RWPE1 (cell line): ENCODE results near the gene NKIRAS2.

Experiments
- CTCF ChIA-PET: fragments of 350-600 bp; sonication (Branson Sonifier 250); formaldehyde crosslinking; extraction: SDS; loops from one replicate; lab custom pipeline; 2021; lab: Yijun Ruan, JAX
- POLR2A ChIA-PET: fragments of 400-600 bp; formaldehyde crosslinking; extraction: SDS; loops from one replicate; lab custom pipeline; 2020; ENCODE audit warnings: antibody characterized with exemption; ENCODE audit not compliant: low non-redundant PET; lab: Yijun Ruan, JAX
- DNase-seq: peaks from one replicate; pipeline ENCODE4 v3.0.0; 2012; ENCODE audit warnings: low spot score
- H3K27ac ChIP-seq: fragments of 450-650 bp; 2 replicates; pipeline ENCODE4 v1.5.1; 2017
- CTCF ChIP-seq: fragments of 450-650 bp; conservative IDR thresholded peaks from 2 replicates; pipeline ENCODE4 v1.5.1; 2017; ENCODE audit warnings: low read depth, mild to moderate bottlenecking

Gene NKIRAS2

GRCh38 chr17:42060231-42060630, 40.3 kb downstream of the NKIRAS2 start:
- no peak for TF ChIP-seq CTCF
- ChIA-PET CTCF (interaction anchor here (0.6 to 2.2 kb wide), 2 partner anchors 8 to 447 kb away, joined by 5 to 6 read pairs; no protein-coding TSS in a partner anchor), POLR2A (no interaction called here)
- DNase-seq, result no peak
- H3K27ac ChIP-seq, result no peak overlapping the region

DNA sequence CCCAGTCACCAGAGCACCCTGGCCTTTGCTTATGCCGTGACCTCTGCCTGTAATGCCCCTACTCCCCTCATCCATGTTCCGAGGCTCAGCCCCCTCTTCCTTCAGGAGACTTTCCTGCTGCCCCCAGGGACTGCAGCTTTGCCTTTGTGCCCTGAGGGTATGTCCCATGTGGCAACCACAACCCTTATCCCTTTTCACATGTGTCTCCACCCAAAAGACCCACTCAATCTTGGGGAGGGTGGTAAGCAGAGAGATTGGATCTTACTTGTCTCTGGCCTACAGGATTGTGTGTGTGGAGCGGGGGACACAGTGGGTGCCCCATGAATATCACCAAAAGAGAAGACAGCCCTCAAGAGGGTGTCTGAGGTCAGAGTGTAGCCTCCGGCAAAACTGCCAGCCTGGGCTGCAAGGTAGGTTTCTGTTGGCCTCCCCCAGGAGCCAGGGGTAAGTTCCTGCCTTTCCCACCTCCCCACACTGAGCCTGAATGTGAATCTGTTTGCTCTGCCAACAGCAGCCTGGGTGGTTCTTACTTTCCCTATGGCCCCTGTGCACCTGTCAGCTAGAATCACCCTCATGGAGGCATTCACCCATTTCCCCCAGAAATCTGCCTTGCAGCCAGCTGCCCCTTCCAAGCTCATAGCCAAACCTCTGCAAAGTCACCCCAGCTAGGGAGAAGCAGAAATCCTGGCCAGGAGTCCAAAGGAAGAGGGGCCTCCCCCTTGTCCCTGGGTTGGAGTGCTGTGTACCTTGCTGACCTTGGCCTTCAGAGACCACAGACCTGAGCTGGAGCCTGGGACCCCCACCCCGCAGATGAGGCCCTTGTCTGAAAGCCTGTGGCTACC, 42.0 kb downstream of the NKIRAS2 start:
- CTCF ChIA-PET, result no interaction called here
- POLR2A ChIA-PET, result no interaction called here
- H3K27ac ChIP-seq, result no peak overlapping the region
- no peak for DNase-seq
- no peak for TF ChIP-seq CTCF

GRCh38 chr17:42062681-42063080, 42.8 kb downstream of the NKIRAS2 start:
- ChIA-PET POLR2A (no interaction called here), CTCF (interaction anchor here (0.6 kb wide), 1 partner anchor 99 kb away, joined by 3 read pairs; no protein-coding TSS in a partner anchor)
- no peak for TF ChIP-seq CTCF
- no peak overlapping the region for H3K27ac ChIP-seq
- no peak for DNase-seq

- ChIA-PET CTCF (interaction anchor here (1.3 kb wide), 1 partner anchor 48 kb away, joined by 4 read pairs; no protein-coding TSS in a partner anchor), POLR2A (interaction anchor here (0.9 kb wide), 1 partner anchor 47 kb away, joined by 3 read pairs; the partner anchor contains the start of gene DHX58)
- no peak for DNase-seq
- TF ChIP-seq CTCF, result no peak
- H3K27ac ChIP-seq, result no peak overlapping the region
Observed at GRCh38 chr17:42065201-42065600, 45.3 kb downstream of the NKIRAS2 start.

GRCh38 chr17:42067371-42068091, 47.6 kb downstream of the NKIRAS2 start:
- peak; percentile 93 for TF ChIP-seq CTCF
- H3K27ac ChIP-seq, result peak overlapping the region; percentile 70
- POLR2A ChIA-PET, result no interaction called here
- DNase-seq, result peak; percentile 62
- CTCF ChIA-PET, result interaction anchor here (0.6 to 1.5 kb wide), 14 partner anchors 8 to 121 kb away, joined by 3 to 6 read pairs (median 3); partner anchors contain the start of genes C17orf113 and ZNF385C

GRCh38 chr17:42068979-42069378, 49.1 kb downstream of the NKIRAS2 start:
- CTCF ChIA-PET, result interaction anchor here (0.6 to 1.5 kb wide), 2 partner anchors 10 to 12 kb away, joined by 3 to 5 read pairs; no protein-coding TSS in a partner anchor

More at GRCh38 chr17:42068979-42069378, 49.1 kb downstream of the NKIRAS2 start:
- no peak for DNase-seq
- peak overlapping the region; percentile 70 for H3K27ac ChIP-seq
- TF ChIP-seq CTCF, result no peak
- POLR2A ChIA-PET, result interaction anchor here (0.6 kb wide), 1 partner anchor 52 kb away, joined by 4 read pairs; no protein-coding TSS in a partner anchor
